Fibroblast of villous mesenchyme (primary cell): ENCODE data around the gene PKHD1. TPM values are rescaled to one million over a fixed set of nuclear protein-coding genes. Genes with fewer than 3 reads are reported as not detected.

ENCODE experiments used
- DNase-seq: peaks from one replicate; pipeline ENCODE4 v3.0.0-alpha.2; 2010; ENCODE audit warnings: low read depth
- H3K4me3 ChIP-seq: 2 replicates; pipeline ENCODE4 v1.5.1; 2011; ENCODE audit warnings: low read depth, mild to moderate bottlenecking, low read length
- total RNA-seq: library from RNA; depleted of rRNA; stranded (reverse); fragments of >200 nt; gene quantifications from 2 replicates; pipeline ENCODE4 v1.2.3, GENCODE V29; 2012
- TF ChIP-seq, protein P1 (sequence below): IDR thresholded peaks from 2 replicates; pipeline ENCODE4 v1.5.1; 2012; ENCODE audit warnings: low read depth, mild to moderate bottlenecking, low read length; ENCODE audit not compliant: insufficient read depth

Gene PKHD1
- total RNA-seq, 1 donor = not detected

DNA sequence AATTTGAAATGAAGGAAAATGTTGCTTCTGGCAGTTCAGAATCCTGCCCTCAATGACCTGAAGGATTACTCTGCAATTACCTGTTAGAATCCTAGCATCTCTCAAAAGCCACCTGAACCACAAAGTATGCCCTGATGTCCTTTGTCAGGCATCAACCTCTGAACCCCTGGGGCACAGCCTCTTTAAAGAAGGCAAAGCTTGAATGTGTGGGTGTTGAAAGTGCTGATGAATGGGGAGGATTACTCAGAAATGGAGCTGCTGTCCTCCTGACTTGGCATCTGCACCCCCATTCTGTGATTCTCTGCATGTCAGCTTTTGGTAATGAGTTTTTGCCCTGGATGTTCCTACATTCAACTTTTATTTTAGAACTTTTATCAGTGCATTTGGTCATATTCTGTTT lies 179.2 kb downstream of the PKHD1 start:
- TF ChIP-seq, protein P1, sequence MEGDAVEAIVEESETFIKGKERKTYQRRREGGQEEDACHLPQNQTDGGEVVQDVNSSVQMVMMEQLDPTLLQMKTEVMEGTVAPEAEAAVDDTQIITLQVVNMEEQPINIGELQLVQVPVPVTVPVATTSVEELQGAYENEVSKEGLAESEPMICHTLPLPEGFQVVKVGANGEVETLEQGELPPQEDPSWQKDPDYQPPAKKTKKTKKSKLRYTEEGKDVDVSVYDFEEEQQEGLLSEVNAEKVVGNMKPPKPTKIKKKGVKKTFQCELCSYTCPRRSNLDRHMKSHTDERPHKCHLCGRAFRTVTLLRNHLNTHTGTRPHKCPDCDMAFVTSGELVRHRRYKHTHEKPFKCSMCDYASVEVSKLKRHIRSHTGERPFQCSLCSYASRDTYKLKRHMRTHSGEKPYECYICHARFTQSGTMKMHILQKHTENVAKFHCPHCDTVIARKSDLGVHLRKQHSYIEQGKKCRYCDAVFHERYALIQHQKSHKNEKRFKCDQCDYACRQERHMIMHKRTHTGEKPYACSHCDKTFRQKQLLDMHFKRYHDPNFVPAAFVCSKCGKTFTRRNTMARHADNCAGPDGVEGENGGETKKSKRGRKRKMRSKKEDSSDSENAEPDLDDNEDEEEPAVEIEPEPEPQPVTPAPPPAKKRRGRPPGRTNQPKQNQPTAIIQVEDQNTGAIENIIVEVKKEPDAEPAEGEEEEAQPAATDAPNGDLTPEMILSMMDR = no peak

DNA sequence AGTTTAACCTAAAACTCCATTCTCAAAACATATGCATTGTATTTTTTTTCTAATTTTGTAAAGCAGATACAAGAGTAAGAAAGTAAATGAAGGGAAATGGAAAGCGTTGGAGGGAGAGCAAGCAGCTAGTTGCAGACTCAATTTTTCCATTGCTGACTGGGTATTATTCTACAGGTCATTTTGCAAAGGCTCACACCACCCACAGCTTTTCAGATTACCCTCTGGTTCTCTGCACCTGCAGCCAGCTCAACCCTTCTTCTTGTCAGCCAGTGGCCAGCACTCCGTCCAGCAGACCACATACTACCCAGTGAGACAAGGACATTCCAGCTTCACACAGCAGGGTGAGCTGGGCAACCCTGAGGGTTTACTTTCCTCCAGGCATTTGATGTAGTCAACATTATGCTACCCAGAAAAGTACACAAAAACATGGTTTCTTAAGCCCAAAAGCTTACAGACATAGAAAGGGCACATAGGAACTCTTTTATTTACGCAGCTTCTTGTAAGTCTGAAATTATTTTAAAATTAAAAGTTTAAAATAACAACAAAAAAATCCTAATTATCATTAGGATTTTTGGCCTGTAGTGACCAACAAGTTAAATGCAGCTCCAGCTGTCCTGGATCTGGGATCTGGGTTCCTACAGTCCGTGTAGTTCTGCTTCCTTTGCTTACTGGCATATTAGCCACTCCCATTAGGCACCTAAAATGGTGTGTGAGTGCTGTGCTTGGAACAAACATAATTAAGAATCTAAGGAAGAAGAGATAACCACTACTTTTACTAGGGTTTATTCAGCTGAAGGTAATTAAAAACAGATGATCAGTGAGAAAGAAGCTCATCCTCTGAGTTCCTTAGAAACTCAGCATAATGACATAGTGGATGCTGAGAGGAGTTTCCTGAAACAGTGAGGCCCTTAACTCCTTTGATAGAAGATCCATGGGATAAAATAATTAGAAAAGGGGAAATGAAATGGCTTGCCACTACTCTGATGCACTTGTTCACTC lies 185.3 kb downstream of the PKHD1 start:
- H3K4me3 ChIP-seq = no peak overlapping the region
- DNase-seq = no peak
- TF ChIP-seq, protein P1 = no peak

More for the DNA sequence above, 179.2 kb downstream of the PKHD1 start:
- DNase-seq = no peak
- H3K4me3 ChIP-seq = no peak overlapping the region

DNA sequence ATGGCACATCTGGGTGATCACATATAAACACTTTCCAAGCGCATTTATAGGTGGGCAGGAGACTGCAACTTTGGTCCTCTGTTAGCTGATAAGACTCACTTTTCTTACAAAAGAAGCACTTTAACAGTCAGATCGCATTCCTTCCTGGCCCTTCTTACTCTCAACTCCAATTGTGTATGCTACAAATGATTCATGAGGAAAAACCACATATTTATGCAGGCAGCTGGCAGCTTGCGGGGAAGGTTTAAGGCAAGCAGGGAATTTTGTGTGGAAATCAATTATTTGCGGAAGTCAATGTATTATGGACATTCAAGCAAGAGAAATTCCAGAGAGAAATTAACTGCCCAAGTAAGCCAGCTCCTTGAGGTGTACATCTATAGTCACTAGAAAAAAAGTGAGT lies 194.0 kb downstream of the PKHD1 start:
- TF ChIP-seq, protein P1 = no peak
- DNase-seq = no peak
- no peak overlapping the region for H3K4me3 ChIP-seq

DNA sequence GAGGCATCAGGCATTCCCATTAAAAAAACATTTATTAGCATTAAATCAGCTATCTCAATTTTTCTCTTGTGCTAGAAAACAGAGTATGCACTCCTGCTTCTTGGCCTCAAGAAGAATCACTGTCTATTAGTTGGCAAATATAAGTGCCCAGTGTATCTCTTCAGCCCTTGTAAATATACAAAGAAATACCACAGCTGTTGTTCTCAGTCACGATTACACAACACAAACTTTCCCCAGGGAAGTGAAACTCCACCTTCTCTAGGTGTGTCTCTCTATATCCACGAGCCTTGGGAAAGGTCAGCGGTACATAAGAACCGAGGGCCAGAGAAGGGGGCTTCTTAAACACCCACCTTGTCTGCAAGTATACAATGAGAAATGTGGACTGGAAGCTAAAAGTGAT lies 194.7 kb downstream of the PKHD1 start:
- TF ChIP-seq, protein P1 = no peak
- no peak overlapping the region for H3K4me3 ChIP-seq
- DNase-seq = no peak

DNA sequence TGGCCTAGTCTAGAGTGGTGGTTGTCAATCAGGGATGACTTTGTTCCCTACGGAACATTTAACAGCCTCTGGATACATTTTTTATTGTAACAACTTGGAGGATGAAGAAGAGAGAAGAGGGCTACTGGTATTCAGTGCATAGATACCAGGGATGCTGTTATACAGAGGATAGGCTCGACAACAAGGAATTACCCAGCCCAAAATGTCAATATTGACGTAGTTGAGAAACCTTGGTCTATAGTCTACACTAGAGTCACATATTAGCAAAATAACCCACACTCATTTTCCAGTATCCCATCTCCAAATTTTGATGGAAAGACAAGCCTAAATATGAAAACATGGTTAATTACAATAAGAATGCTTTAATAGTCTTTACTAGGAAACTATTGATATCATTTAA lies 195.1 kb downstream of the PKHD1 start:
- DNase-seq = no peak
- no peak overlapping the region for H3K4me3 ChIP-seq
- TF ChIP-seq, protein P1 = no peak

DNA sequence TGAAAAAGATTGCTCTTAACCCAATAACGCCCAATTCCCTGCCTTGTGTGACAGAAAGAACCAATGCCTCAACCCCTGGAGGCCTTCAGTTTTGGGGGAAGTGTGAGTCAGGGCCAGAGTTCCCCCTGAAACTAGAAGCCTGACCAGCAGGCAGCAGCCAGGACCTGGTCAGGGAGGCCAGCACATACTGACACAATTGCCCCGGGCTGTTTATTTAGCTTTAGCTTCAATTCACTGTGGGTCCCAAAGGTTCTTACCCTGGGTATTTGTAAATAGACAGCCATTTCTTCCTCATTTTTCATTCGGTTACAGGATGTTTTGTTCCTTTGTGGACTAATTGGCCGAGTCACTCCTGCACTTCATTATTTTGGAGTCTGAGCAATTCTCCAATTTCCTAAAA lies 195.6 kb downstream of the PKHD1 start:
- no peak for DNase-seq

More for the DNA sequence above, 195.6 kb downstream of the PKHD1 start:
- H3K4me3 ChIP-seq = no peak overlapping the region
- TF ChIP-seq, protein P1 = no peak
